Measurements from ENCODE around the gene RNLS.

RNLS gene

DNA sequence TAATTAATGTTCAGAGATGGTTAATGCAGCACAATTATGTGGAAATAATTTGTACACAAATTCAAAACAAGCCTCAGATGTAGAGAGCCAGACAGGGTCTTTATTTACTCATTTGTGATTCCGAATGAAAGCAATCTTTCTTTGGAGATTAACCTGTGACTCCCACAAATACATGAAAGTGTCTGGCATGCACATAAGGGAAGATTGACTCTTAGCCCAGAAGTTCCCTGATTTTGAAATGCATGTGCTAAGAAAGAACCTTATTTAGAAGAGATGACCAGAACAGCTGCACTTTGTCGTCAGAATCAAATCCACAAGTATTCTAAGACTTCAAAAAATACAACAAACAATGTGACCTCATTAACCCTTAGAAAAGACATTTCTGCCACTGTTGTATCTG, 45.1 kb downstream of the RNLS start:
- no peak for DNase-seq
- H3K4me1 Mint-ChIP-seq, result peaks cover 4% of the 10 kb centered on the region
- H3K9me3 Mint-ChIP-seq, result no peaks in the 10 kb centered on the region
- no peak overlapping the region for H3K27ac Mint-ChIP-seq
- no peak overlapping the region for H3K4me3 Mint-ChIP-seq
- H3K27me3 Mint-ChIP-seq (ENCODE audit: low read depth, poor library complexity), result peaks cover 4% of the 10 kb centered on the region
- no peaks in the 10 kb centered on the region for H3K36me3 Mint-ChIP-seq (ENCODE audit: low read depth)
- TF ChIP-seq, protein P1, sequence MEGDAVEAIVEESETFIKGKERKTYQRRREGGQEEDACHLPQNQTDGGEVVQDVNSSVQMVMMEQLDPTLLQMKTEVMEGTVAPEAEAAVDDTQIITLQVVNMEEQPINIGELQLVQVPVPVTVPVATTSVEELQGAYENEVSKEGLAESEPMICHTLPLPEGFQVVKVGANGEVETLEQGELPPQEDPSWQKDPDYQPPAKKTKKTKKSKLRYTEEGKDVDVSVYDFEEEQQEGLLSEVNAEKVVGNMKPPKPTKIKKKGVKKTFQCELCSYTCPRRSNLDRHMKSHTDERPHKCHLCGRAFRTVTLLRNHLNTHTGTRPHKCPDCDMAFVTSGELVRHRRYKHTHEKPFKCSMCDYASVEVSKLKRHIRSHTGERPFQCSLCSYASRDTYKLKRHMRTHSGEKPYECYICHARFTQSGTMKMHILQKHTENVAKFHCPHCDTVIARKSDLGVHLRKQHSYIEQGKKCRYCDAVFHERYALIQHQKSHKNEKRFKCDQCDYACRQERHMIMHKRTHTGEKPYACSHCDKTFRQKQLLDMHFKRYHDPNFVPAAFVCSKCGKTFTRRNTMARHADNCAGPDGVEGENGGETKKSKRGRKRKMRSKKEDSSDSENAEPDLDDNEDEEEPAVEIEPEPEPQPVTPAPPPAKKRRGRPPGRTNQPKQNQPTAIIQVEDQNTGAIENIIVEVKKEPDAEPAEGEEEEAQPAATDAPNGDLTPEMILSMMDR (IDR thresholded peaks at IDR 0.05), result no peak

DNA sequence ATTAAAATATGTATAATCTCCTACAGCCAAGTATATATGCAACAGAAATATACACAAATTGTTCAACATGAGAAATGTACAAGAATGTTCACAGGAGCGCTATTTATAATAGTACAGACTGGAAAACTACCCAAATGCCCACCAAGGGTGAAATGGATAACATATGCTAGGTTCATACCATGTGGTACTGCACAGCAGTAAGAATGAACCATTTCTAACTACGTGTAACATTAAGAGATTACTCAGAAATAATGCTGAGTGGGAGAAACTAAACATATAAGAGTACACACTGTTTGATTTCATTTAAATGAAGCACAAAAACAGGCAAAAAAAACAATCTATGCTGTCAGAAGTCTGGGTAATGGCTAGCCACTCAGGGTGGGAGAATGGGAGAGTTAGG, 45.8 kb downstream of the RNLS start:
- peaks cover 4% of the 10 kb centered on the region for H3K4me1 Mint-ChIP-seq
- no peak overlapping the region for H3K4me3 Mint-ChIP-seq
- peaks cover 4% of the 10 kb centered on the region for H3K27me3 Mint-ChIP-seq (ENCODE audit: low read depth, poor library complexity)
- H3K36me3 Mint-ChIP-seq (ENCODE audit: low read depth), result no peaks in the 10 kb centered on the region
- DNase-seq, result no peak
- TF ChIP-seq, protein P1 (IDR thresholded peaks at IDR 0.05), result no peak
- H3K27ac Mint-ChIP-seq, result no peak overlapping the region
- no peaks in the 10 kb centered on the region for H3K9me3 Mint-ChIP-seq

DNA sequence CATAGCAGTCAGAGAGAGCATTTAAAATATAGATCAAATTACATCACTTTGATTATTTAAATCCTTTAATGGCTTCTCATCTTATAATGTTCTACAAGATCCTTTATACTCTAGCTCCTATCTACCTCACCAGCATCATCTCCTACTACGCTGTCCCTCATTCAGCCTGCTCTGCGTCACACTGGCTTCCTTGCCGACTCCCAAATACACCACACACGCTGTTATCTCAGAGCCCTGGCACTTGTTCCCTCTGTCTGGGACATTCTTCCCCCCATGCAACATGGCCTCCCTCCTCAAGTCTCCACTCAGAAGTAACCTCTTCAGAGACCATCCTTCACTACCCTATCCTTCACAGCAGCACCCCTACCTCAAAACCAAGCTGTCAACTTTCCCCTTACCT, 46.7 kb downstream of the RNLS start:
- Mint-ChIP-seq H3K27me3 (ENCODE audit: low read depth, poor library complexity) (no peaks in the 10 kb centered on the region), H3K4me3 (no peak overlapping the region), H3K36me3 (ENCODE audit: low read depth) (no peaks in the 10 kb centered on the region), H3K9me3 (no peaks in the 10 kb centered on the region), H3K4me1 (no peaks in the 10 kb centered on the region), H3K27ac (no peak overlapping the region)
- TF ChIP-seq, protein P1 (IDR thresholded peaks at IDR 0.05), result no peak
- no peak for DNase-seq

DNA sequence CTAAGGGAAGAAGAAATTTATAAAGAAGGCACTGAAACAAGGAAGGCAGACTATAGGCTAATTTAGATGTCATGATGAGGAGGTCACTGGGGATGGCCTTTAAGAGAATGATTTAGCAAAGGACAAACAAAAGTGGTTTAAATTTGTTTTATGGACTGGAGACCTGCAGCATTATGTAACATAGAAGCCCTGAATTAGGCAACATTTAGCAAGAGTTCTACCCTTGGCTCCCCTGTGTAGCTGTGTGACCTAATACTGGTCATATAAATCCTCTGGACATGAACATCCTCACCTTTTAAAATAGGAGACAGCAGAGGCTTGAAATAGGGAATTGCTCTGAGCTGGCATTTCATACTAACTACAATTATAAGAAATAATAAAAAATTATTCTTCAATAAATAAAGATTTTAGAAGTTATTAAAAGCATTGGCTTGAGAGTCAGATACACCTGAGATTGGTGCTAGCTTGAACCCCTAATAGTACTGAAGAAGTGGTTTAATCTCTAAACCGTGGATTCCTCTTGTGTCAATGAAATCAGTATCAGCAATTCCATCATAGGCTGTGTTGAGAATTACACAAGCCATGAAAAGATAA, 48.9 kb downstream of the RNLS start:
- no peak overlapping the region for H3K27ac Mint-ChIP-seq
- TF ChIP-seq, protein P1 (IDR thresholded peaks at IDR 0.05), result no peak
- H3K4me3 Mint-ChIP-seq, result no peak overlapping the region
- no peaks in the 10 kb centered on the region for H3K36me3 Mint-ChIP-seq (ENCODE audit: low read depth)
- peaks cover 3% of the 10 kb centered on the region for H3K27me3 Mint-ChIP-seq (ENCODE audit: low read depth, poor library complexity)
- no peak for DNase-seq
- no peaks in the 10 kb centered on the region for H3K4me1 Mint-ChIP-seq
- no peaks in the 10 kb centered on the region for H3K9me3 Mint-ChIP-seq

DNA sequence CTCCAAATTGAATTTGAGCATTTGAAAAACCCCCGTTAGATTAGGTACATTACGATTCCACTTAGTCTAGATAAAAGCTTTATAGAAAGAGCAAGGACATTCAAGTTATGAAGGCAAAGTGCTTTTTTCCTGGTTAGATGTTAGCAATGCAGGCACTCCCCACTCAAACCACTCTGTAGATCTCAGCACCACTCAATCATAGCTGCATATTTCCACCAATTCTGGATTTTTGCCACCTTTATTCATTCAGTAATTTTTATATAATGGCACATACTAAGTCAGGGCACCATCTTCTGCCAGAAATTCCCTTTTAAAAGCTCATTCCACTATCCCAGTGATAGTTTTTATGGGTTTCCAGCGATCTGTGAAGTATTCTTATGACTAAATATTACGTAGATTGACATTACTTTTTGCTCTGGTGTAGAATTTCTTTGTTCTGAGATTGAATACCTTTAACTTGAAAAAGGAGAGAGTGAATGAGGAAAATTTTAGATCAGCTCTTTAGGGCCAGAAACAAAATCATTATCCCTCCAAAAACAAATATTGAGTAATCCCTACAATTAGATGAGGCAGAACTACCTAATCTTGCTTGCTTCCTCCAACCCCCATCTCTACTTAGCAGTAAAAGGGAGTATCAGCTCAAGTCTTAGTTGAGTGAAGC, 51.6 kb downstream of the RNLS start:
- DNase-seq, result no peak
- Mint-ChIP-seq H3K27me3 (ENCODE audit: low read depth, poor library complexity) (peaks cover 3% of the 10 kb centered on the region), H3K9me3 (no peaks in the 10 kb centered on the region), H3K36me3 (ENCODE audit: low read depth) (no peaks in the 10 kb centered on the region), H3K4me3 (no peak overlapping the region), H3K4me1 (no peaks in the 10 kb centered on the region), H3K27ac (no peak overlapping the region)
- TF ChIP-seq, protein P1 (IDR thresholded peaks at IDR 0.05), result no peak

Measured in nephron progenitor cell (in vitro differentiated cells).